GM19395 (cell line): Measurements from ENCODE around the gene ASXL2.
"Not testable (repeated sequence)": the region's sequence is repeated elsewhere in the genome, so short reads cannot be mapped to it uniquely, and the experiment has no call there.

Experiments
- ATAC-seq: cut with Tn5 transposase; IDR thresholded peaks from one replicate; pipeline ENCODE4 v1.9.1; 2021; ENCODE audit warnings: mild to moderate bottlenecking, moderate library complexity; ENCODE audit not compliant: unreplicated experiment

Gene ASXL2

GRCh38 chr2:25878361-25879132, at the start of gene ASXL2:
Gene ASXL2, minus strand, starts transcription at chr2:25878487. Its CDS starts 265 bp downstream, at chr2:25878222.
- peak; percentile 86 for ATAC-seq

- no peak for ATAC-seq
Observed at GRCh38 chr2:25926984-25927756, 48.9 kb upstream of the ASXL2 start.

DNA sequence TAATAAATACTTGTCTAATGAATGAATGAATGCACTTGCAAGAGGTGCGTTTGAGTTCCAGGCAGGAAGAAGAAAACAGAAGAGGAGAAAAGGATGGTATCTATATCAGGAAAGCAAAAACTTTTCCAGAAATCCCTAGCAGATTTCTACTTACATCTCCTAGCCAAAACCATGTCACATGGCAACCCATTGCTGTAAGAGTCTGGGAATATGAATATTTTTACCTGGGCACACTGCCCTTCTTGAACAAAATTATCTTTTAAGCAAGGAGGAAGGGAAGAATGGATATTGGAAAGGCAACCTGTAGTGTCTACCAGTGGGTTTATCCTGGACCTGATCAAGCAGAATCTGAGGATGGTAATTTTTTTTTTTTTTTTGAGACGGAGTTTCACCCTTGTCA, 44.2 kb upstream of the ASXL2 start:
- no peak for ATAC-seq

- ATAC-seq = no peak
Observed at GRCh38 chr2:25920786-25921415, 42.6 kb upstream of the ASXL2 start.

GRCh38 chr2:25920336-25920735, 42.0 kb upstream of the ASXL2 start:
- no peak for ATAC-seq

DNA sequence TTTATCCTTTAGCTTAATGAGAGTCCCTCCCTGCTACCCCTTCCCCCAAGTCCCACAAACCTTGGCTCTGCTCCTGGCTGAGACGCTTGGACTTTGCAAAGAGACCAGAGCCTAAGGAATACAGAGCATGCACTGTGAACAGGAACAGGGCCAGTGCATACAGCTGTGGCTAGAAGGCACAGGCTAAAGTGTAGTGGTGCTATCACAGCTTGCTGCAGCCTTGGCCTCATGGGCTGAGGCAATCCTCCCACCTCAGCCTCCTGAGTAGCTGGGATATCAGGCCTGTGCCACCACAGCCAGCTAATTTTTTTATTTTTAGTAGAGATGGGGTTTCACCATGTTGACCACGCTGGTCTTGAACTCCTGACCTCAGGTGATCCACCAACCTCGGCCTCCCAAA, 39.5 kb upstream of the ASXL2 start:
- ATAC-seq = no peak

DNA sequence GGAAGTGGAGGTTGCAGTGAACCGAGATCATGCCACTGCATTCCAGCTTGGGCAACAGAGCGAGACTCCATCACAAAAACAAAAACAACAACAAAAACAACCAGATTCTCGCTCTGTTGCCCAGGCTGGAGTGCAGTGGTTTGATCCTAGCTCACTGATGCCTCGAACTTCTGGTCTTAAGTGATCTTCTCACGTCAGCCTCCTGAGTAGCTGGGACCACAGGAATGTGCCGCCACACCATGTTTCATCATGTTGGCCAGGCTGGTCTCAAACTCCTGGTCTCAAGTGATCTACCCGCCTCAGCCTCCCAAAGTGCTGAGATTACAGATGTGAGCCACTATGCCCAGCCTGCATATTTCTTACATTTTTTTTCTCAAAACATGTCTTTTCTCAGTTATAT, 39.1 kb upstream of the ASXL2 start:
- not testable (repeated sequence) for ATAC-seq

DNA sequence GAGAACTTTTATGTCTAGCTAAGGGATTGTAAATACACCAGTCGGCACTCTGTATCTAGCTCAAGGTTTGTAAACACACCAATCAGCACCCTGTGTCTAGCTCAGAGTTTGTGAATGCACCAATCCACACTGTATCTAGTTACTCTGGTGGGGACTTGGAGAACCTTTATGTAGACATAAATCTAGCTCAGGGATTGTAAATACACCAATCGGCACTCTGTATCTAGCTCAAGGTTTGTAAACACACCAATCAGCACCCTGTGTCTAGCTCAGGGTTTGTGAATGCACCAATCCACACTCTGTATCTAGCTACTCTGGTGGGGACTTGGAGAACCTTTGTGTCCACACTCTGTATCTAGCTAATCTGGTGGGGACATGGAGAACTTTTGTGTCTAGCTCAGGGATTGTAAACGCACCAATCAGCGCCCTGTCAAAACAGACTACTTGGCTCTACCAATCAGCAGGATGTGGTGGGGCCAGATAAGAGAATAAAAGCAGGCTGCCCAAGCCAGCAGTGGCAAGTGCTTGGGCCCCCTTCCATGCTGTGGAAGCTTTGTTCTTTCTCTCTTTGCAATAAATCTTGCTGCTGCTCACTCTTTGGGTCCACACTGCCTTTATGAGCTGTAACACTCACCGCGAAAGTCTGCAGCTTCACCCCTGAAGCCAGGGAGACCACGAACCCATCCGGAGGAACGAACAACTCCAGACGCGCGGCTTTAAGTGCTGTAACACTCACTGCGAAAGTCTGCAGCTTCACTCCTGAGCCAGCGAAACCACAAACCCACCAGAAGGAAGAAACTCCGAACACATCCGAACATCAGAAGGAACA, 37.9 kb upstream of the ASXL2 start:
- ATAC-seq = not testable (repeated sequence)

- ATAC-seq = not testable (repeated sequence)
Observed at GRCh38 chr2:25915411-25915810, 37.1 kb upstream of the ASXL2 start.

DNA sequence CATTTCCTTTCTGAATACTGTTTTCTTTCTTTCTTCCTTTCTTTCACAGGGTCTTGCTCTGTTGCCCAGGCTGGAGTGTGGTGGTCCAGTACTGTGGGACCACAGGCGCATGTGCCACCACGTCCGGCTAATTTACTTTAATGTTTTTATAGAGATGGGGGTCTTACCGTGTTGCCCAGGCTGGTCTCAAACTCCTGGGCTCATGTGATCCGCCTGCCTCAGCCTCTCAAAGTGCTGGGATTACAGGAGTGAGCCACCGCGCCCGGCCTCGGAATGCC, 35.3 kb upstream of the ASXL2 start:
- ATAC-seq = not testable (repeated sequence)

DNA sequence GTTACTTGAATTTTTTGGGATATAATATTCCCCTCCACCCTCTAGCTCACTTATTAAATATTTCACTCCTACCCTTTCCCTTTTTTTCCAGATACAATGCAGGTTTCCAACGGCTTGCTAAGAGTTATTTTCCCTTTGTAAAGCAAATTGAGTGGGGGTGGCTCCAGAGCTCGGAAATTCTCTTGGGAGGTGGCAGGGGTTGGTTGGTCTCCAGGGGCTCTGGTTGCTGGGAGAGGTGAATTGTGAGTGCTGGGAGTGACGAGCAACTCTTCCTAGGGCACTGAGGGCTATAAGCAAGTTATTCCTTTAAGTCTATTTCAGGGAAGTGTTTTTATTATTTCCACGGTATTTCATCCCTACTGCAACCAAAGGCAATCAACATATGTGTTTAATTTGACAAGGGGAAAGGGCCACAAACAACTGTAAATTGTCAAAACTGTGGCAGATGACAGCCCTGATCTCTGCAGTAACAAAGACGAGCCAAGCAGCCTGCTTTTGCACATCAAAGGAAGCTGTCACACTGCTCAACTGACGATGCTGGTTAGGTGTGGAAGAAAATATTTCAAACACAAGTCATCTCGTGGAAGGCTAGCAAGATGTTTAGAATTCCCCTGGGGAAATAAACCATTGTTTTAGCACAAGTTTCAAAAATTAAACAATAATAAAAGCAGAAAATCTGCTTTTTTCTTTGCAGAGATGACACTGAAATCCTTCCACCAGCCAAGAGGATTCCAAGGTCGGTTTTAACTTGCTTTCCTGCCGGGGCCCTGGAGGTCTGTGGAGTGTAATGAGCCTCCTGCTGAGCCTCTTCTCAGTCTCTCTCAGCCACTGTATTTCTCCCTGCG, 34.8 kb upstream of the ASXL2 start:
- no peak for ATAC-seq

- not testable (repeated sequence) for ATAC-seq
Observed at GRCh38 chr2:25909574-25909973, 31.3 kb upstream of the ASXL2 start.

DNA sequence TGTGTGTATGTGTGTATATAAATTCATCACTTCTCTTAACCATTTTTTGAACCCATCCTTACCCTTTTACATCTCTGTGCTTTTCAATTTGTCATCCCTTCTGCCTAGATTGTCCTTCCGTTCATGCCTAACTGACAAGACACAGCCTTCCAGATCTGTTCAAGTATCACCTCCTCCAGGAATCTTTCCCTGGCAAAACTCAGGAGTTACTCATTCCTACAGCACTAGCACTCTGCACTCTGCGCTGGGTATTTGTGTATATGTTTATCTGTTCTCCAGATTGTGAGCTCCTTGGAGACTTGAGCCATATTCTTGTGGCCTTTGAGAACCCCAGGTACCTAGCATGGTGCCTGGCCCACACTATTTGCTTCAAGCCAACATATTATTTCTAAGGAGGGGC, 26.8 kb upstream of the ASXL2 start:
- ATAC-seq = no peak

GRCh38 chr2:25903216-25903776, 25.0 kb upstream of the ASXL2 start:
- ATAC-seq = no peak

GRCh38 chr2:25899404-25899970, 21.2 kb upstream of the ASXL2 start:
- no peak for ATAC-seq

DNA sequence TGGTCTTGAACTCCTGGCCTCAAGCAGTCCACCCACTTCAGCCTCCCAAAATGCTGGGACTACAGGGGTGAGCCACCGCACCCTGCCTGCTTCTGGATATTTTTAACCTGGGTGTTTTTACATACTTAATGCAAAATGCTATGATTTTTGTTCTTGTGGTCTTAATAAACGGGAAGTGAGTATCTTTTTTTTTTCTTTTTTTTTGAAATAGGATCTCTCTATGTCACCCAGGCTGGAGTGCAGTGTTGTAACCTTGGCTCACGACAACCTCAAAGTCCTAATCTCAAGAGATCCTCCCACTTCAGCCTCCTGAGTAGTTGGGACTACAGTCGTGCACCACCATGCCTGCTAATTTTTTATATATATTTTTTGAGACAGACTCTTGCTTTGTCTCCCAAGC, 19.2 kb upstream of the ASXL2 start:
- ATAC-seq = no peak

DNA sequence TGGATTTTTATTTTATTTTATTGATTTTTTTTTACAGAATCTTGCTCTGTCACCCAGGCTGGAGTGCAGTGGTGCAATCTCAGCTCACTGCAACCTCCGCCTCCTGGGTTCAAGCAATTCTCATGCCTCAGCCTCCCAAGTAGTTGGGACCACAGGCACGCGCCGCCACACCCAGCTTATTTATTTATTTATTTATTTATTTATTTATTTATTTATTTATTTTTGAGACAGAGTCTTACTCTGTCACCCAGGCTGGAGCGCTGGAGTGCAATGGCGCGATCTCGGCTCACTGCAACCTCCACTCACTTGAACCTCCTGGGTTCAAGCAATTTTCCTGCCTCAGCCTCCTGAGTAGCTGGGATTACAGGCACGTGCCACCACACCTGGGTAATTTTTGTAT, 18.0 kb upstream of the ASXL2 start:
- not testable (repeated sequence) for ATAC-seq

- no peak for ATAC-seq
Observed at GRCh38 chr2:25895610-25896009, 17.3 kb upstream of the ASXL2 start.

- no peak for ATAC-seq
Observed at GRCh38 chr2:25895018-25895417, 16.7 kb upstream of the ASXL2 start.
